HepG2 (cell line): ENCODE data around the gene MRPL28. TPM values are rescaled to one million over a fixed set of nuclear protein-coding genes. Genes with fewer than 3 reads are reported as not detected.

Source experiments
- CEBPZ ChIP-seq: IDR thresholded peaks from 2 replicates; pipeline ENCODE4 v1.6.1; 2012; ENCODE audit warnings: low read length, improper control_type of control experiment
- CENPBD1 ChIP-seq: sonication (generic); formaldehyde crosslinking; IDR thresholded peaks from 2 replicates; pipeline ENCODE4 v1.8.0; 2022; ENCODE audit warnings: missing genetic modification reagents, low read depth, mild to moderate bottlenecking, borderline replicate concordance
- HNRNPK ChIP-seq: fragments of 200-400 bp; formaldehyde crosslinking; IDR thresholded peaks from 2 replicates; pipeline ENCODE4 v1.6.1; 2018; ENCODE audit warnings: low read length, low read depth, moderate library complexity, mild to moderate bottlenecking; ENCODE audit not compliant: poor library complexity, severe bottlenecking
- HNRNPLL ChIP-seq: fragments of 200-400 bp; formaldehyde crosslinking; IDR thresholded peaks from 2 replicates; pipeline ENCODE4 v1.6.1; 2017; ENCODE audit warnings: mild to moderate bottlenecking, low read depth, low read length; ENCODE audit not compliant: poor library complexity, severe bottlenecking
- HOXA3 ChIP-seq: sonication (generic); formaldehyde crosslinking; IDR thresholded peaks from 2 replicates; pipeline ENCODE4 v1.5.0; 2020; ENCODE audit warnings: missing genetic modification reagents
- MYPOP ChIP-seq: sonication (generic); formaldehyde crosslinking; IDR thresholded peaks from 2 replicates; pipeline ENCODE4 v1.8.1; 2023; ENCODE audit warnings: mild to moderate bottlenecking, moderate library complexity, missing genetic modification reagents
- SMAD1 ChIP-seq: sonication (generic); formaldehyde crosslinking; IDR thresholded peaks from 2 replicates; pipeline ENCODE4 v1.4.0; 2020; ENCODE audit warnings: missing genetic modification reagents, low read depth, mild to moderate bottlenecking, borderline replicate concordance
- SNAPC5 ChIP-seq: sonication (generic); formaldehyde crosslinking; IDR thresholded peaks from 2 replicates; pipeline ENCODE4 v1.8.1; 2023; ENCODE audit warnings: mild to moderate bottlenecking, missing genetic modification reagents, borderline replicate concordance
- STAG1 ChIP-seq: sonication (generic); formaldehyde crosslinking; IDR thresholded peaks from 2 replicates; pipeline ENCODE4 v1.4.0; 2020; ENCODE audit warnings: missing genetic modification reagents
- TAF15 ChIP-seq: fragments of 200-400 bp; formaldehyde crosslinking; IDR thresholded peaks from one replicate; pipeline ENCODE4 v1.6.1; 2018; ENCODE audit warnings: mild to moderate bottlenecking, low read depth, low read length; ENCODE audit not compliant: poor library complexity, severe bottlenecking
- TFDP1 ChIP-seq: IDR thresholded peaks from 2 replicates; pipeline ENCODE4 v1.6.1; 2016; ENCODE audit warnings: missing compliant biosample characterization, missing genetic modification reagents, borderline replicate concordance
- ZBTB33 ChIP-seq: sonication (generic); formaldehyde crosslinking; IDR thresholded peaks from 2 replicates; pipeline ENCODE4 v1.4.0; 2020; ENCODE audit warnings: missing genetic modification reagents
- ZGPAT ChIP-seq: IDR thresholded peaks from 2 replicates; pipeline ENCODE4 v1.6.1; 2016; ENCODE audit warnings: mild to moderate bottlenecking
- ZNF20 ChIP-seq: sonication (generic); formaldehyde crosslinking; IDR thresholded peaks from 2 replicates; pipeline ENCODE4 v1.4.0; 2020; ENCODE audit warnings: mild to moderate bottlenecking, moderate library complexity, missing genetic modification reagents
- ZNF329 ChIP-seq: sonication (generic); formaldehyde crosslinking; IDR thresholded peaks from 2 replicates; pipeline ENCODE4 v1.9.0; 2021; ENCODE audit warnings: low read depth, mild to moderate bottlenecking, missing genetic modification reagents
- ZNF558 ChIP-seq: sonication (generic); formaldehyde crosslinking; IDR thresholded peaks from 2 replicates; pipeline ENCODE4 v1.9.0; 2022; ENCODE audit warnings: mild to moderate bottlenecking, missing genetic modification reagents, borderline replicate concordance
- ZNF563 ChIP-seq: sonication (generic); formaldehyde crosslinking; IDR thresholded peaks from 2 replicates; pipeline ENCODE4 v1.8.0; 2022; ENCODE audit warnings: mild to moderate bottlenecking, moderate library complexity, missing genetic modification reagents
- ZNF607 ChIP-seq: sonication (generic); formaldehyde crosslinking; IDR thresholded peaks from 2 replicates; pipeline ENCODE4 v1.5.1; 2020; ENCODE audit warnings: missing genetic modification reagents, mild to moderate bottlenecking, borderline replicate concordance
- polyA plus RNA-seq, 8 experiments: library from polyadenylated mRNA; depleted of rRNA in 3 of 8; stranded (reverse) in 7 of 8; unstranded in 1 of 8; fragments of >200 nt; fragmentation: Illumina TruSeq in 4 of 8; extraction: Trizol in 4 of 8; gene quantifications; 2 replicates each; pipeline versions ENCODE4 v1.2.1 to v1.2.3, GENCODE V29; 2011 to 2016; ENCODE audit warnings: low read depth in 4 of 8, missing spikeins in 1 of 8, mixed read lengths in 1 of 8; ENCODE audit not compliant: insufficient read depth in 1 of 8
- total RNA-seq, 5 experiments: library from RNA; depleted of rRNA; stranded (reverse); fragments of >200 nt; fragmentation: Illumina TruSeq; extraction: Trizol; gene quantifications; 2 replicates each; pipeline ENCODE4 v1.2.3, GENCODE V29; 2016; ENCODE audit warnings: low read depth in 1 of 5

Gene MRPL28
- total and polyA plus RNA-seq, 2 of the 13 experiments (the other 11 are each of a cell fraction or from before 2014, with no cell fraction given), result 114 to 135 TPM

GRCh38 chr16:360698-361336 is 9.5 kb downstream of the MRPL28 start (continued):
- TF ChIP-seq CEBPZ (no peak), ZGPAT (no peak), CENPBD1 (no peak), MYPOP (CRISPR knock-in tag) (no peak), ZNF563 (CRISPR knock-in tag) (no peak), ZBTB33 (CRISPR knock-in tag) (0 out of 2 replicates have a peak, but pooled peaks have one; percentile 72), HNRNPLL (peak; percentile 48), ZNF558 (CRISPR knock-in tag) (no peak), STAG1 (no peak), SMAD1 (CRISPR knock-in tag) (0 out of 2 replicates have a peak, but pooled peaks have one; percentile 3), ZNF329 (no peak), ZNF20 (CRISPR knock-in tag) (no peak), TFDP1 (CRISPR knock-in tag) (no peak), HNRNPK (no peak), HOXA3 (CRISPR knock-in tag) (peak; percentile 8; the same call in 1 of the 2 replicates), TAF15 (no peak), SNAPC5 (CRISPR knock-in tag) (no peak), ZNF607 (peak; percentile 25; the same call in 1 of the 2 replicates)
